ENCODE measurements around the gene OR56A3. TPM values are rescaled to one million over a fixed set of nuclear protein-coding genes. Genes with fewer than 3 reads are reported as not detected.
"Not testable (repeated sequence)": the region's sequence is repeated elsewhere in the genome, so short reads cannot be mapped to it uniquely, and the experiment has no call there.

Gene OR56A3
- total RNA-seq, 3 donors from 2014 or later = not detected

- DNase-seq (ENCODE audit: low spot score in 2 of 2) = no peak
- Histone ChIP-seq H3K27ac (no peak overlapping the region), H3K36me3 (no peaks in the 10 kb centered on the region), H3K27me3 (no peaks in the 10 kb centered on the region), H3K4me3 (no peak overlapping the region), H3K4me1 (no peaks in the 10 kb centered on the region), H3K9me3 (peaks cover 0 to 4% of the 10 kb centered on the region in 2 donors)
- intact Hi-C loops (cut with DNase I; ENCODE audit: low total_unique reads) = no loop called here
- TF ChIP-seq CTCF (IDR thresholded peaks at IDR 0.05) = no peak
- no peak for TF ChIP-seq POLR2AphosphoS5 (IDR thresholded peaks at IDR 0.05)
- TF ChIP-seq POLR2A (IDR thresholded peaks at IDR 0.05) = no peak
Observed at GRCh38 chr11:5938603-5938965, 3.5 kb upstream of the OR56A3 start.

- no peaks in the 10 kb centered on the region for H3K36me3 ChIP-seq
- no peak overlapping the region for H3K27ac ChIP-seq
- peaks cover 0 to 4% of the 10 kb centered on the region in 2 donors for H3K27me3 ChIP-seq
- H3K4me3 ChIP-seq = no peak overlapping the region
- no peak for DNase-seq (ENCODE audit: low spot score in 2 of 2)
- intact Hi-C loops (cut with DNase I; ENCODE audit: low total_unique reads) = no loop called here
- peaks cover 0 to 4% of the 10 kb centered on the region in 2 donors for H3K9me3 ChIP-seq
- H3K4me1 ChIP-seq = no peaks in the 10 kb centered on the region
- TF ChIP-seq POLR2A (IDR thresholded peaks at IDR 0.05) (no peak), CTCF (IDR thresholded peaks at IDR 0.05) (no peak), POLR2AphosphoS5 (IDR thresholded peaks at IDR 0.05) (no peak)
Observed at GRCh38 chr11:5940748-5941147, 1.3 kb upstream of the OR56A3 start.

- TF ChIP-seq POLR2A (IDR thresholded peaks at IDR 0.05) (no peak), CTCF (IDR thresholded peaks at IDR 0.05) (no peak), POLR2AphosphoS5 (IDR thresholded peaks at IDR 0.05) (no peak)
Observed at GRCh38 chr11:5955586-5955985, 13.5 kb downstream of the OR56A3 start.

GRCh38 chr11:5960704-5961320, 18.8 kb downstream of the OR56A3 start:
- not testable (repeated sequence) for H3K27me3 ChIP-seq; H3K4me3 ChIP-seq; H3K4me1 ChIP-seq; H3K36me3 ChIP-seq; H3K27ac ChIP-seq; DNase-seq (ENCODE audit: low spot score in 2 of 2)
- intact Hi-C loops (cut with DNase I; ENCODE audit: low total_unique reads) = loop anchor here (1.0 kb wide), 1 partner anchor 7 kb away; the partner anchor contains the start of gene OR56A5
- H3K9me3 ChIP-seq = peaks cover 6 to 45% of the 10 kb centered on the region in 2 donors

More at GRCh38 chr11:5955586-5955985, 13.5 kb downstream of the OR56A3 start:
- H3K4me3 ChIP-seq = no peak overlapping the region
- peaks cover 0 to 12% of the 10 kb centered on the region in 2 donors for H3K9me3 ChIP-seq
- H3K4me1 ChIP-seq = no peaks in the 10 kb centered on the region
- no peaks in the 10 kb centered on the region for H3K27me3 ChIP-seq
- H3K27ac ChIP-seq = no peak overlapping the region
- H3K36me3 ChIP-seq = no peaks in the 10 kb centered on the region
- DNase-seq (ENCODE audit: low spot score in 2 of 2) = no peak
- intact Hi-C loops (cut with DNase I; ENCODE audit: low total_unique reads) = loop anchor here (10.0 kb wide), 1 partner anchor 1859 kb away; no protein-coding TSS in a partner anchor

GRCh38 chr11:5966958-5967357, 24.9 kb downstream of the OR56A3 start:
- no peak for TF ChIP-seq POLR2A (IDR thresholded peaks at IDR 0.05)
- no peak for TF ChIP-seq POLR2AphosphoS5 (IDR thresholded peaks at IDR 0.05)
- TF ChIP-seq CTCF (IDR thresholded peaks at IDR 0.05) = no peak
- intact Hi-C loops (cut with DNase I; ENCODE audit: low total_unique reads) = no loop called here
- DNase-seq (ENCODE audit: low spot score in 2 of 2) = no peak

More at GRCh38 chr11:5966958-5967357, 24.9 kb downstream of the OR56A3 start:
- Histone ChIP-seq H3K27me3 (no peaks in the 10 kb centered on the region), H3K9me3 (peaks cover 6 to 28% of the 10 kb centered on the region in 2 donors), H3K36me3 (no peaks in the 10 kb centered on the region), H3K4me3 (no peak overlapping the region), H3K4me1 (no peaks in the 10 kb centered on the region), H3K27ac (no peak overlapping the region)
